Measurements from ENCODE around the gene SLC12A9. TPM values are rescaled to one million over a fixed set of nuclear protein-coding genes. Genes with fewer than 3 reads are reported as not detected.
A peak's percentile ranks its signal among the peaks of the same experiment; 100 is the strongest.

The SLC12A9 gene
- total RNA-seq, 1 donor from 2014 or later, result 39.1 TPM

- Mint-ChIP-seq H3K27me3 (ENCODE audit: low read depth) (no peaks in the 10 kb centered on the region), H3K4me1 (peaks cover 38% of the 10 kb centered on the region), H3K27ac (peak within 1 kb of the TSS; percentile 98), H3K4me3 (peak within 1 kb of the TSS; percentile 77), H3K36me3 (peaks cover 34% of the 10 kb centered on the region), H3K9me3 (no peaks in the 10 kb centered on the region)
- TF ChIP-seq, protein P1, sequence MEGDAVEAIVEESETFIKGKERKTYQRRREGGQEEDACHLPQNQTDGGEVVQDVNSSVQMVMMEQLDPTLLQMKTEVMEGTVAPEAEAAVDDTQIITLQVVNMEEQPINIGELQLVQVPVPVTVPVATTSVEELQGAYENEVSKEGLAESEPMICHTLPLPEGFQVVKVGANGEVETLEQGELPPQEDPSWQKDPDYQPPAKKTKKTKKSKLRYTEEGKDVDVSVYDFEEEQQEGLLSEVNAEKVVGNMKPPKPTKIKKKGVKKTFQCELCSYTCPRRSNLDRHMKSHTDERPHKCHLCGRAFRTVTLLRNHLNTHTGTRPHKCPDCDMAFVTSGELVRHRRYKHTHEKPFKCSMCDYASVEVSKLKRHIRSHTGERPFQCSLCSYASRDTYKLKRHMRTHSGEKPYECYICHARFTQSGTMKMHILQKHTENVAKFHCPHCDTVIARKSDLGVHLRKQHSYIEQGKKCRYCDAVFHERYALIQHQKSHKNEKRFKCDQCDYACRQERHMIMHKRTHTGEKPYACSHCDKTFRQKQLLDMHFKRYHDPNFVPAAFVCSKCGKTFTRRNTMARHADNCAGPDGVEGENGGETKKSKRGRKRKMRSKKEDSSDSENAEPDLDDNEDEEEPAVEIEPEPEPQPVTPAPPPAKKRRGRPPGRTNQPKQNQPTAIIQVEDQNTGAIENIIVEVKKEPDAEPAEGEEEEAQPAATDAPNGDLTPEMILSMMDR (IDR thresholded peaks at IDR 0.05; ENCODE audit: unreplicated experiment), result no peak
- peak in 1 of 2 experiments; percentile 61 for DNase-seq (ENCODE audit: low spot score in 2 of 2, unreplicated experiment in 2 of 2)
These were observed 36.7 kb downstream of the SLC12A9 start, which contains the start of gene UFSP1 for GRCh38 chr7:100888988-100889750. UFSP1 (minus strand) TSS chr7:100889715; CDS start chr7:100889271, 444 bp downstream.

- no peaks in the 10 kb centered on the region for H3K9me3 Mint-ChIP-seq
- peak overlapping the region; percentile 77 for H3K4me3 Mint-ChIP-seq
- H3K27ac Mint-ChIP-seq, result peak overlapping the region; percentile 98
- peaks cover 42% of the 10 kb centered on the region for H3K4me1 Mint-ChIP-seq
- peaks cover 19% of the 10 kb centered on the region for H3K36me3 Mint-ChIP-seq
- H3K27me3 Mint-ChIP-seq (ENCODE audit: low read depth), result peaks cover 1% of the 10 kb centered on the region
- TF ChIP-seq, protein P1 (IDR thresholded peaks at IDR 0.05; ENCODE audit: unreplicated experiment), result no peak
- DNase-seq (ENCODE audit: low spot score in 2 of 2, unreplicated experiment in 2 of 2), result no peak
These were observed 38.4 kb downstream of the SLC12A9 start for GRCh38 chr7:100890653-100891567.

GRCh38 chr7:100891568-100892247 lies 39.2 kb downstream of the SLC12A9 start:
- Mint-ChIP-seq H3K36me3 (peaks cover 12% of the 10 kb centered on the region), H3K4me1 (peaks cover 48% of the 10 kb centered on the region), H3K27me3 (ENCODE audit: low read depth) (peaks cover 7% of the 10 kb centered on the region), H3K27ac (peak overlapping the region; percentile 98), H3K4me3 (peak overlapping the region; percentile 77), H3K9me3 (no peaks in the 10 kb centered on the region)
- TF ChIP-seq, protein P1 (IDR thresholded peaks at IDR 0.05; ENCODE audit: unreplicated experiment), result no peak
- no peak for DNase-seq (ENCODE audit: low spot score in 2 of 2, unreplicated experiment in 2 of 2)

DNA sequence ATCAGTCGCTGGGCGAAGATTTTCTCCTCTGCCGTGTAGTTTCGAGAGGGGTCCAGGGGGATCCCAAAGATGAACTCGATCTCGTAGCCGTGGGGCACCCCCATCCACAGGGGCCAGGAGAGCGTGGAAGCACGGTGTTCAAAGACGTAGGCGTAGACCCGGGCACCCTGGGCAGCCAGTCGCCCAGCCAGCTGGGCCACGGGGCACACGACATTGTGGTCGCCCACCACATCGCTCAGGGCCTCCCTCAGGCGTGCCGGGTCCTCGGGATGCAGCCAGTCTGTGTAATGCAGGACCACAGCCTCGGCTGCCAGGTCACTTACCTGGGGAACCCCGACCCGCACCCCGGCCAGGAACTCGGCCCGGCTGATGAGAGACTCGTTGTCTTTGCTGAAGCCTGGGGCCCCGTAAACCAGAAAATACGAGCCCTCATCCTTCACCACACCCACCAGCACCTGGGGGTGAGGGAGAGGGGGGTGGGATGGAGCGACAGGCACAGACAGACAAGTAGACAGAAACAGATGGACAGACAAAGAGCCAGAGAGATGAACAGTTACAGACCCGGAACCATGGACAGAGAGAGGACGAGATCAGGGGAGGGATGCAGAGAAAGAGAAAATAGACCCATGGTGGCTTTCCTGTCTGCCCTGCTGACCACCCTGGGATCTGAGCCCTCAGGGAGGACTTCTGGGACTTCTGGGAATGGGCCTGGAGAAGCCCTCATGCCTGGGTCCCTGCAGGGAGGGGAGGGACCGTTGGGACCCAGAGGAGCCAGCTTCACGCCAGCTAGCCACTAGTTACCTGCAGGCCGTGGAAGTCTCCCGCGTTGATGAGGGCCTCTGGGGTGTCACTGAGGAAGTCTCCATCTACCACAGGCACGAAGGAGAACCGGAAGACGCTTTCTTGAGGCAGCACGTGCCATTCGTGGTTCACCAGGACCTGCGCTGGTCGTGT lies 40.1 kb downstream of the SLC12A9 start:
- no peak for DNase-seq (ENCODE audit: low spot score in 2 of 2, unreplicated experiment in 2 of 2)
- Mint-ChIP-seq H3K27me3 (ENCODE audit: low read depth) (peaks cover 13% of the 10 kb centered on the region), H3K4me1 (peaks cover 44% of the 10 kb centered on the region), H3K9me3 (no peaks in the 10 kb centered on the region), H3K36me3 (peaks cover 4% of the 10 kb centered on the region), H3K4me3 (peak overlapping the region; percentile 77), H3K27ac (peak overlapping the region; percentile 98)
- TF ChIP-seq, protein P1 (IDR thresholded peaks at IDR 0.05; ENCODE audit: unreplicated experiment), result no peak

All from mesothelial cell of epicardium (in vitro differentiated cells).